Measurements from ENCODE around the gene CIPC. TPM values are rescaled to one million over a fixed set of nuclear protein-coding genes. Genes with fewer than 3 reads are reported as not detected.

Gene CIPC
- polyA plus RNA-seq, 1 donor from 2014 or later = 36.7 TPM

- Histone ChIP-seq H3K4me3 (ENCODE audit: low read length) (no peak overlapping the region), H2AFZ (ENCODE audit: low read depth, low read length) (no peak overlapping the region), H3K27me3 (ENCODE audit: insufficient read depth, low read depth, low read length) (no peaks in the 10 kb centered on the region), H3K9me3 (ENCODE audit: low read length) (no peaks in the 10 kb centered on the region), H4K20me1 (ENCODE audit: insufficient read depth) (no peaks in the 10 kb centered on the region), H3K4me2 (ENCODE audit: low read length) (no peak overlapping the region), H3K79me2 (replicated peaks; ENCODE audit: insufficient read depth, low read length) (peaks cover 12% of the 10 kb centered on the region), H3K9ac (ENCODE audit: low read length) (no peak overlapping the region), H3K36me3 (ENCODE audit: insufficient read depth, low read length) (no peaks in the 10 kb centered on the region), H3K27ac (ENCODE audit: low read length) (no peak overlapping the region), H3K9me2 (ENCODE audit: insufficient read depth, low read length) (no peaks in the 10 kb centered on the region), H3F3A (ENCODE audit: insufficient read depth, low read length, poor library complexity, severe bottlenecking) (no peaks in the 10 kb centered on the region)
- TF ChIP-seq, protein P1, sequence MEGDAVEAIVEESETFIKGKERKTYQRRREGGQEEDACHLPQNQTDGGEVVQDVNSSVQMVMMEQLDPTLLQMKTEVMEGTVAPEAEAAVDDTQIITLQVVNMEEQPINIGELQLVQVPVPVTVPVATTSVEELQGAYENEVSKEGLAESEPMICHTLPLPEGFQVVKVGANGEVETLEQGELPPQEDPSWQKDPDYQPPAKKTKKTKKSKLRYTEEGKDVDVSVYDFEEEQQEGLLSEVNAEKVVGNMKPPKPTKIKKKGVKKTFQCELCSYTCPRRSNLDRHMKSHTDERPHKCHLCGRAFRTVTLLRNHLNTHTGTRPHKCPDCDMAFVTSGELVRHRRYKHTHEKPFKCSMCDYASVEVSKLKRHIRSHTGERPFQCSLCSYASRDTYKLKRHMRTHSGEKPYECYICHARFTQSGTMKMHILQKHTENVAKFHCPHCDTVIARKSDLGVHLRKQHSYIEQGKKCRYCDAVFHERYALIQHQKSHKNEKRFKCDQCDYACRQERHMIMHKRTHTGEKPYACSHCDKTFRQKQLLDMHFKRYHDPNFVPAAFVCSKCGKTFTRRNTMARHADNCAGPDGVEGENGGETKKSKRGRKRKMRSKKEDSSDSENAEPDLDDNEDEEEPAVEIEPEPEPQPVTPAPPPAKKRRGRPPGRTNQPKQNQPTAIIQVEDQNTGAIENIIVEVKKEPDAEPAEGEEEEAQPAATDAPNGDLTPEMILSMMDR (IDR thresholded peaks at IDR 0.05; ENCODE audit: poor library complexity, severe bottlenecking) = no peak
- TF ChIP-seq EP300 (conservative IDR thresholded peaks at IDR 0.05; ENCODE audit: poor library complexity, severe bottlenecking) (no peak), REST (IDR thresholded peaks at IDR 0.05; ENCODE audit: borderline replicate concordance) (no peak), SMC3 (conservative IDR thresholded peaks at IDR 0.05; ENCODE audit: poor library complexity) (no peak), MXI1 (conservative IDR thresholded peaks at IDR 0.05; ENCODE audit: poor library complexity, severe bottlenecking) (no peak)
Measured at GRCh38 chr14:77105145-77105939, 7.3 kb downstream of the CIPC start.

- no peak overlapping the region for H3K4me3 ChIP-seq (ENCODE audit: low read length)
- H3K27ac ChIP-seq (ENCODE audit: low read length) = no peak overlapping the region
- H3K36me3 ChIP-seq (ENCODE audit: insufficient read depth, low read length) = peaks cover 7% of the 10 kb centered on the region
- no peaks in the 10 kb centered on the region for H3K9me3 ChIP-seq (ENCODE audit: low read length)
- H3F3A ChIP-seq (ENCODE audit: insufficient read depth, low read length, poor library complexity, severe bottlenecking) = no peaks in the 10 kb centered on the region
- no peaks in the 10 kb centered on the region for H3K9me2 ChIP-seq (ENCODE audit: insufficient read depth, low read length)
- no peaks in the 10 kb centered on the region for H3K27me3 ChIP-seq (ENCODE audit: insufficient read depth, low read depth, low read length)
- H4K20me1 ChIP-seq (ENCODE audit: insufficient read depth) = no peaks in the 10 kb centered on the region
- no peak overlapping the region for H3K9ac ChIP-seq (ENCODE audit: low read length)
- H2AFZ ChIP-seq (ENCODE audit: low read depth, low read length) = no peak overlapping the region
- no peak overlapping the region for H3K4me2 ChIP-seq (ENCODE audit: low read length)
- TF ChIP-seq POLR2AphosphoS5 (IDR thresholded peaks at IDR 0.05) (no peak), MXI1 (conservative IDR thresholded peaks at IDR 0.05; ENCODE audit: poor library complexity, severe bottlenecking) (no peak), EZH2 (IDR thresholded peaks at IDR 0.05; ENCODE audit: borderline replicate concordance, insufficient read depth, low read length, poor library complexity, severe bottlenecking) (no peak), TAF1 (IDR thresholded peaks at IDR 0.05; ENCODE audit: low read depth) (no peak), SMC3 (conservative IDR thresholded peaks at IDR 0.05; ENCODE audit: poor library complexity) (no peak), RAD21 (conservative IDR thresholded peaks at IDR 0.05) (no peak), REST (IDR thresholded peaks at IDR 0.05; ENCODE audit: borderline replicate concordance) (no peak), EP300 (conservative IDR thresholded peaks at IDR 0.05; ENCODE audit: poor library complexity, severe bottlenecking) (no peak)
- TF ChIP-seq, protein P1 (IDR thresholded peaks at IDR 0.05; ENCODE audit: poor library complexity, severe bottlenecking) = no peak
- H3K79me2 ChIP-seq (replicated peaks; ENCODE audit: insufficient read depth, low read length) = peaks cover under 1% of the 10 kb centered on the region
Measured at GRCh38 chr14:77106666-77107065, 8.6 kb downstream of the CIPC start.

All from neural cell (in vitro differentiated cells).